Measurements from ENCODE around the gene TADA1. TPM values are rescaled to one million over a fixed set of nuclear protein-coding genes. Genes with fewer than 3 reads are reported as not detected.

TADA1 gene
- total RNA-seq, 4 donors from 2014 or later = 7.3 to 11.5 (median 8.0) TPM

- Histone ChIP-seq H3K36me3 (peaks cover 25 to 98% (median 74%) of the 10 kb centered on the region in 4 donors), H3K27me3 (no peaks in the 10 kb centered on the region), H3K4me1 (peaks cover 0 to 9% (median 2%) of the 10 kb centered on the region in 4 donors), H3K27ac (replicated peaks in 1 of 4) (no peak overlapping the region), H3K9me3 (no peaks in the 10 kb centered on the region), H3K4me3 (no peak overlapping the region)
- DNase-seq (ENCODE audit: extremely low spot score) = peak; percentile 50
- intact Hi-C loops (cut with DNase I) = no loop called here
- TF ChIP-seq POLR2AphosphoS5 (IDR thresholded peaks at IDR 0.05) (no peak), CTCF (IDR thresholded peaks at IDR 0.05) (no peak)
- WGBS = 72% methylated on average over 7 of the region's 7 CpGs
Observed at GRCh38 chr1:166858726-166859419, 17.2 kb downstream of the TADA1 start.

- DNase-seq (ENCODE audit: extremely low spot score) = peak; percentile 53
- intact Hi-C loops (cut with DNase I) = no loop called here
- Histone ChIP-seq H3K36me3 (peaks cover 29 to 98% (median 75%) of the 10 kb centered on the region in 4 donors), H3K4me3 (no peak overlapping the region), H3K9me3 (no peaks in the 10 kb centered on the region), H3K4me1 (peaks cover 0 to 12% (median 5%) of the 10 kb centered on the region in 4 donors), H3K27ac (replicated peaks in 1 of 4) (no peak overlapping the region), H3K27me3 (no peaks in the 10 kb centered on the region)
- WGBS = 89% methylated on average over 3 of the region's 3 CpGs
- TF ChIP-seq EP300 (IDR thresholded peaks at IDR 0.05) = no peak
- TF ChIP-seq POLR2A (IDR thresholded peaks at IDR 0.05; ENCODE audit: low read depth) = no peak
- no peak for TF ChIP-seq POLR2AphosphoS5 (IDR thresholded peaks at IDR 0.05)
- no peak for TF ChIP-seq CTCF (IDR thresholded peaks at IDR 0.05)
Observed at GRCh38 chr1:166857995-166858394, 18.1 kb downstream of the TADA1 start.

GRCh38 chr1:166855558-166855957 lies 20.5 kb downstream of the TADA1 start:
- Histone ChIP-seq H3K9me3 (no peaks in the 10 kb centered on the region), H3K4me3 (no peak overlapping the region), H3K4me1 (peaks cover 1 to 15% (median 6%) of the 10 kb centered on the region in 4 donors), H3K27me3 (no peaks in the 10 kb centered on the region), H3K36me3 (peaks cover 32 to 99% (median 82%) of the 10 kb centered on the region in 4 donors), H3K27ac (replicated peaks in 1 of 4) (no peak overlapping the region)
- TF ChIP-seq POLR2A (IDR thresholded peaks at IDR 0.05; ENCODE audit: low read depth) (no peak), EP300 (IDR thresholded peaks at IDR 0.05) (no peak)
- intact Hi-C loops (cut with DNase I) = no loop called here
- 90% methylated on average over 3 of the region's 3 CpGs for WGBS
- DNase-seq (ENCODE audit: extremely low spot score) = no peak

- 0% methylated on average over 1 of the region's 1 CpG for WGBS
- peaks cover 54 to 99% (median 88%) of the 10 kb centered on the region in 4 donors for H3K36me3 ChIP-seq
Observed at GRCh38 chr1:166852918-166853317, 23.1 kb downstream of the TADA1 start.

GRCh38 chr1:166849135-166849534 lies 26.9 kb downstream of the TADA1 start:
- H3K4me3 ChIP-seq = no peak overlapping the region
- H3K4me1 ChIP-seq = peaks cover 36 to 50% (median 44%) of the 10 kb centered on the region in 4 donors
- H3K9me3 ChIP-seq = no peaks in the 10 kb centered on the region
- H3K36me3 ChIP-seq = peaks cover 48 to 100% (median 91%) of the 10 kb centered on the region in 4 donors
- H3K27me3 ChIP-seq = no peaks in the 10 kb centered on the region
- DNase-seq (ENCODE audit: extremely low spot score) = no peak
- intact Hi-C loops (cut with DNase I) = no loop called here
- no peak for TF ChIP-seq POLR2AphosphoS5 (IDR thresholded peaks at IDR 0.05)
- TF ChIP-seq EP300 (IDR thresholded peaks at IDR 0.05) = no peak
- TF ChIP-seq POLR2A (IDR thresholded peaks at IDR 0.05; ENCODE audit: low read depth) = no peak
- no peak for TF ChIP-seq CTCF (IDR thresholded peaks at IDR 0.05)
- 96% methylated on average over 20 of the region's 20 CpGs for WGBS
- no peak overlapping the region for H3K27ac ChIP-seq (replicated peaks in 1 of 4)

More at GRCh38 chr1:166852918-166853317, 23.1 kb downstream of the TADA1 start:
- Histone ChIP-seq H3K27ac (replicated peaks in 1 of 4) (no peak overlapping the region), H3K4me3 (no peak overlapping the region), H3K9me3 (no peaks in the 10 kb centered on the region), H3K4me1 (peaks cover 4 to 12% (median 6%) of the 10 kb centered on the region in 4 donors), H3K27me3 (no peaks in the 10 kb centered on the region)
- intact Hi-C loops (cut with DNase I) = no loop called here
- no peak for DNase-seq (ENCODE audit: extremely low spot score)
- TF ChIP-seq CTCF (IDR thresholded peaks at IDR 0.05) = no peak
- no peak for TF ChIP-seq EP300 (IDR thresholded peaks at IDR 0.05)
